ENCODE measurements around the gene AJAP1.
"Not testable (repeated sequence)": the region's sequence is repeated elsewhere in the genome, so short reads cannot be mapped to it uniquely, and the experiment has no call there.

AJAP1 gene

GRCh38 chr1:4658643-4659628 lies 4.5 kb downstream of the AJAP1 start:
- DNase-seq = no peak

- no peak for DNase-seq
Observed at GRCh38 chr1:4660917-4661594, 6.6 kb downstream of the AJAP1 start.

- no peak for DNase-seq
Observed at GRCh38 chr1:4661595-4661917, 7.1 kb downstream of the AJAP1 start.

- DNase-seq = no peak
Observed at GRCh38 chr1:4662168-4662567, 7.8 kb downstream of the AJAP1 start.

GRCh38 chr1:4662723-4663122 lies 8.3 kb downstream of the AJAP1 start:
- DNase-seq = no peak

- no peak for DNase-seq
Observed at GRCh38 chr1:4664095-4664494, 9.7 kb downstream of the AJAP1 start.

GRCh38 chr1:4664606-4665005 lies 10.2 kb downstream of the AJAP1 start:
- no peak for DNase-seq

- DNase-seq = no peak
Observed at GRCh38 chr1:4665456-4665855, 11.0 kb downstream of the AJAP1 start.

GRCh38 chr1:4666683-4667082 lies 12.3 kb downstream of the AJAP1 start:
- DNase-seq = not testable (repeated sequence)

GRCh38 chr1:4668743-4669700 lies 14.6 kb downstream of the AJAP1 start:
- no peak for DNase-seq

GRCh38 chr1:4670265-4670664 lies 15.9 kb downstream of the AJAP1 start:
- no peak for DNase-seq

GRCh38 chr1:4671828-4672227 lies 17.4 kb downstream of the AJAP1 start:
- DNase-seq = no peak

- DNase-seq = no peak
Observed at GRCh38 chr1:4673494-4673893, 19.1 kb downstream of the AJAP1 start.

GRCh38 chr1:4674117-4674516 lies 19.7 kb downstream of the AJAP1 start:
- no peak for DNase-seq

- DNase-seq = no peak
Observed at GRCh38 chr1:4674676-4675075, 20.3 kb downstream of the AJAP1 start.

GRCh38 chr1:4675454-4676186 lies 21.2 kb downstream of the AJAP1 start:
- no peak for DNase-seq

- no peak for DNase-seq
Observed at GRCh38 chr1:4676253-4676652, 21.8 kb downstream of the AJAP1 start.

- DNase-seq = no peak
Observed at GRCh38 chr1:4677608-4678007, 23.2 kb downstream of the AJAP1 start.

GRCh38 chr1:4678066-4678717 lies 23.8 kb downstream of the AJAP1 start:
- no peak for DNase-seq

GRCh38 chr1:4681026-4681425 lies 26.6 kb downstream of the AJAP1 start:
- no peak for DNase-seq

- DNase-seq = no peak
Observed at GRCh38 chr1:4682607-4683220, 28.3 kb downstream of the AJAP1 start.
